Esophagus (tissue), 2 donors: ENCODE measurements around the gene TMEM106C. TPM values are rescaled to one million over a fixed set of nuclear protein-coding genes. Genes with fewer than 3 reads are reported as not detected.

Source experiments
- H3K27ac ChIP-seq, 2 donors: one replicate each; pipeline ENCODE4 v1.5.1; 2013; ENCODE audit warnings: low read depth in 2 of 2, mild to moderate bottlenecking in 2 of 2, inconsistent platforms in 1 of 2, low read length in 1 of 2, moderate library complexity in 1 of 2
- H3K27me3 ChIP-seq, 2 donors: one replicate each; pipeline ENCODE4 v1.6.1; 2013; ENCODE audit warnings: low read length in 2 of 2, control low read depth in 1 of 2, mild to moderate bottlenecking in 1 of 2; ENCODE audit not compliant: insufficient read depth in 2 of 2, control insufficient read depth in 1 of 2
- H3K36me3 ChIP-seq, 2 donors: one replicate each; pipeline ENCODE4 v1.6.1; 2013; ENCODE audit warnings: low read length in 1 of 2; ENCODE audit not compliant: control insufficient read depth in 2 of 2, insufficient read depth in 2 of 2
- H3K4me1 ChIP-seq, 2 donors: one replicate each; pipeline ENCODE4 v1.6.1; 2013; ENCODE audit warnings: low read length in 1 of 2; ENCODE audit not compliant: control insufficient read depth in 2 of 2, insufficient read depth in 2 of 2
- H3K4me3 ChIP-seq, 2 donors: one replicate each; pipeline ENCODE4 v1.5.1; 2013; ENCODE audit warnings: low read length in 2 of 2, mild to moderate bottlenecking in 2 of 2, low read depth in 1 of 2, moderate library complexity in 1 of 2
- H3K9me3 ChIP-seq, 2 donors: one replicate each; pipeline ENCODE4 v1.6.1; 2013; ENCODE audit warnings: mild to moderate bottlenecking in 2 of 2, low read depth in 1 of 2, low read length in 1 of 2, moderate library complexity in 1 of 2; ENCODE audit not compliant: control insufficient read depth in 2 of 2, insufficient read depth in 1 of 2
- WGBS, 2 donors: extraction: QIAGEN DNeasy Blood & Tissue Kit; methylation state at CpG; one replicate each; pipeline ENCODE4 v1.1.7; 2013; 5-methylcytosine and 5-hydroxymethylcytosine counted together
- polyA plus RNA-seq, 2 donors: library from polyadenylated mRNA; stranded (reverse); fragments of 200-250 nt; gene quantifications; one replicate each; pipeline ENCODE4 v1.2.3, GENCODE V29; 2013
- donor health status: healthy with polysubstance abuse.
- donor health status: Bipolar disorder and iron deficiency.

Gene TMEM106C
- polyA plus RNA-seq, 2 donors: 22.0 to 51.1 TPM

GRCh38 chr12:48008349-48008748 lies 45.0 kb downstream of the TMEM106C start:
- Histone ChIP-seq H3K9me3 (no peaks in the 10 kb centered on the region), H3K27ac (no peak overlapping the region), H3K36me3 (no peaks in the 10 kb centered on the region), H3K4me3 (no peak overlapping the region), H3K27me3 (peaks cover 10 to 18% of the 10 kb centered on the region in 2 donors), H3K4me1 (peaks cover 9 to 11% of the 10 kb centered on the region in 2 donors)
- 55 to 63% methylated on average over 2 of the region's 2 CpGs for WGBS, 2 donors

GRCh38 chr12:48008950-48009349 lies 45.6 kb downstream of the TMEM106C start:
- Histone ChIP-seq H3K4me3 (no peak overlapping the region), H3K36me3 (no peaks in the 10 kb centered on the region), H3K27ac (no peak overlapping the region), H3K27me3 (peaks cover 8 to 15% of the 10 kb centered on the region in 2 donors), H3K9me3 (no peaks in the 10 kb centered on the region), H3K4me1 (peaks cover 7 to 8% of the 10 kb centered on the region in 2 donors)
- 82 to 83% methylated on average over 4 of the region's 4 CpGs for WGBS, 2 donors

- no peak overlapping the region for H3K27ac ChIP-seq
- no peaks in the 10 kb centered on the region for H3K9me3 ChIP-seq
- H3K4me3 ChIP-seq: no peak overlapping the region
- peaks cover 3% of the 10 kb centered on the region in 2 donors for H3K4me1 ChIP-seq
- H3K36me3 ChIP-seq: no peaks in the 10 kb centered on the region
- 67 to 75% methylated on average over 1 of the region's 1 CpG for WGBS, 2 donors
- peaks cover 8 to 9% of the 10 kb centered on the region in 2 donors for H3K27me3 ChIP-seq
Observed at GRCh38 chr12:48009471-48009870, 46.1 kb downstream of the TMEM106C start.

- H3K36me3 ChIP-seq: no peaks in the 10 kb centered on the region
- H3K4me3 ChIP-seq: no peak overlapping the region
- H3K27me3 ChIP-seq: peaks cover 3 to 6% of the 10 kb centered on the region in 2 donors
- H3K9me3 ChIP-seq: no peaks in the 10 kb centered on the region
- no peaks in the 10 kb centered on the region for H3K4me1 ChIP-seq
- 65 to 68% methylated on average over 7 of the region's 7 CpGs for WGBS, 2 donors
- no peak overlapping the region for H3K27ac ChIP-seq
Observed at GRCh38 chr12:48010366-48010970, 47.1 kb downstream of the TMEM106C start.

- no peak overlapping the region for H3K27ac ChIP-seq
- H3K36me3 ChIP-seq: no peaks in the 10 kb centered on the region
- 70 to 72% methylated on average over 8 of the region's 8 CpGs for WGBS, 2 donors
- H3K4me1 ChIP-seq: no peaks in the 10 kb centered on the region
- no peak overlapping the region for H3K4me3 ChIP-seq
- peaks cover under 1 to 3% of the 10 kb centered on the region in 2 donors for H3K27me3 ChIP-seq
- no peaks in the 10 kb centered on the region for H3K9me3 ChIP-seq
Observed at GRCh38 chr12:48012070-48012469, 48.7 kb downstream of the TMEM106C start.

- Histone ChIP-seq H3K4me3 (no peak overlapping the region), H3K27ac (no peak overlapping the region), H3K9me3 (no peaks in the 10 kb centered on the region), H3K27me3 (peaks cover 0 to 3% of the 10 kb centered on the region in 2 donors), H3K4me1 (no peaks in the 10 kb centered on the region), H3K36me3 (no peaks in the 10 kb centered on the region)
- WGBS, 2 donors: 64 to 73% methylated on average over 2 of the region's 2 CpGs
Observed at GRCh38 chr12:48013287-48013686, 49.9 kb downstream of the TMEM106C start.

GRCh38 chr12:48015129-48015528 lies 51.7 kb downstream of the TMEM106C start:
- WGBS, 2 donors: 54 to 55% methylated on average over 1 of the region's 1 CpG

GRCh38 chr12:48015954-48016353 lies 52.6 kb downstream of the TMEM106C start:
- 86 to 89% methylated on average over 7 of the region's 7 CpGs for WGBS, 2 donors
- Histone ChIP-seq H3K4me3 (no peak overlapping the region), H3K27me3 (no peaks in the 10 kb centered on the region), H3K9me3 (no peaks in the 10 kb centered on the region), H3K27ac (no peak overlapping the region), H3K36me3 (no peaks in the 10 kb centered on the region), H3K4me1 (no peaks in the 10 kb centered on the region)

More at GRCh38 chr12:48015129-48015528, 51.7 kb downstream of the TMEM106C start:
- Histone ChIP-seq H3K4me3 (no peak overlapping the region), H3K27me3 (no peaks in the 10 kb centered on the region), H3K36me3 (no peaks in the 10 kb centered on the region), H3K27ac (no peak overlapping the region), H3K9me3 (no peaks in the 10 kb centered on the region), H3K4me1 (no peaks in the 10 kb centered on the region)

- Histone ChIP-seq H3K4me1 (no peaks in the 10 kb centered on the region), H3K9me3 (no peaks in the 10 kb centered on the region), H3K27me3 (no peaks in the 10 kb centered on the region), H3K36me3 (no peaks in the 10 kb centered on the region), H3K4me3 (no peak overlapping the region), H3K27ac (no peak overlapping the region)
- WGBS, 2 donors: 71 to 77% methylated on average over 8 of the region's 8 CpGs
Observed at GRCh38 chr12:48016373-48017020, 53.1 kb downstream of the TMEM106C start.

GRCh38 chr12:48017496-48017895 lies 54.1 kb downstream of the TMEM106C start:
- WGBS, 2 donors: 83% methylated on average over 5 of the region's 5 CpGs
- Histone ChIP-seq H3K27ac (no peak overlapping the region), H3K4me1 (no peaks in the 10 kb centered on the region), H3K4me3 (no peak overlapping the region), H3K27me3 (no peaks in the 10 kb centered on the region), H3K9me3 (no peaks in the 10 kb centered on the region), H3K36me3 (no peaks in the 10 kb centered on the region)
